ENCODE measurements around the gene ADRA1B.

The ADRA1B gene

DNA sequence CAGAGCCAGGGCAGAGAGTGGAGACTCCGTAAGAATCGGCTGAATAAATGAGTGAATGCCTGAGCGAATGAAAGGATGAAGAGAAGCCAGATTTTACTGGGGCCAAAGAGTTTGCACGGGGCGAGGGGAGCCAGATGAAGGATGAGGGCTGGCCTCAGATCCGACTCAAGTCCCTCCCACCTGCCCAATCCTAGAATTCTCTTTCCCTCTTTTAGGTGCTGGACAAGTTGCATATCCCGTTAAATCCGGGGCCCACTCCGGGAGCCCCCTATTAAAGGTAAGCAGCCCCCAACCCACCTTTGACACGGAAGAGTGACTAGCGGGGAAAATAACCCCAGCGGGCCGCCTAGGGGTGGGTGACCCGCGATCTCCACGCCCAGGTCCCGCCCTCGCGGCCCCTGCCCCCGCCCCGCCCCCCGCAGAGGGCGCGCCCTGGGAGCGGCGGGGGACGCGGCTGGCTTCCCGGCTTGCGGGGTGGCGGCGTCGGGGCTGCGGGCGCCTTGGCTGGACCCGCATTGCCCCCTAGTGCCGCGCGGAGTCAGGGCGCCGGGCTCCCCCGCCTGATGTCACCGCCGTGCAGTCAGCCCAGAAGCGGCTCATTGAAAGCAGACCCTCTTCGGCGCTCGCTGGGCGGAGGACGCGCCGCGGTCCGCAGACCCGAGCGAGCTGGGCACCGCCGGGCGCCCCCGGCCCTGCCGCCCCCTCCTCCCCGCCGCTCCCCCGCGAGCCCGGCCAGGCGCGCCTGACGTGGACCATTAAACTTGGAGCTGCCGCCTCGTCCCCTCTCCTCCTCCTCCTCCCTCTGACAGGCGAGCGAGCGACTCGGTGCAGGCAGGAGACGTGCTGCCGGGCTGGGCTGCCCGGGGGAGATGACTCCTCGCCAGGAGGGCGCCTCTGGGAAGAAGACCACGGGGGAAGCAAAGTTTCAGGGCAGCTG is at the start of gene ADRA1B:
Gene ADRA1B (plus strand): TSS at position 579 of the 937 bp plus-strand sequence. CDS start 424 bp downstream, outside the sequence.
- peak; percentile 21 to 40 (median 24) for DNase-seq (ENCODE audit: low read depth in 2 of 3, low spot score in 1 of 3)

- DNase-seq (ENCODE audit: low read depth in 2 of 3, low spot score in 1 of 3) = no peak
These were observed 42.6 kb upstream of the ADRA1B start for GRCh38 chr5:159873680-159874079.

DNA sequence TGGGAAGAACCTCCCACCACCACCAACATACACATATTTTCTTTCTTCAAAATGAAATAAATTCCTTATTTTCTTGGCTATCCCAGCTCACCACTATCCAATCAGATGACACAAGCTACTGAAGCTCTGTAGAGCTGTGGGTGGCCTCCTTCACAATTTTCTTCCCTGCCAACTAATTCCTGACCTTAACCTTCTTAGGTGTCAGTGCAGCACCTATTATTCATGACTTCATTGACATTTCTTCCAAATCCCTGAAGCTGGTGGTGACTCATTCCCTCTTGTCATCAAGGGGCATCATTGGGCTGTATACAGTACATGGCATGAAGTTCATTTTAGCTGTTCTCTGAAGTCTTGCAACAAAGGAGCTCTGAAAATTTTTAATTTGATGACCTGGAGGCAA is 42.0 kb upstream of the ADRA1B start:
- DNase-seq (ENCODE audit: low read depth in 2 of 3, low spot score in 1 of 3) = no peak

- no peak for DNase-seq (ENCODE audit: low read depth in 2 of 3, low spot score in 1 of 3)
These were observed 39.3 kb upstream of the ADRA1B start for GRCh38 chr5:159877016-159877415.

GRCh38 chr5:159877894-159878448 is 38.3 kb upstream of the ADRA1B start:
- DNase-seq (ENCODE audit: low read depth in 2 of 3, low spot score in 1 of 3) = no peak

DNA sequence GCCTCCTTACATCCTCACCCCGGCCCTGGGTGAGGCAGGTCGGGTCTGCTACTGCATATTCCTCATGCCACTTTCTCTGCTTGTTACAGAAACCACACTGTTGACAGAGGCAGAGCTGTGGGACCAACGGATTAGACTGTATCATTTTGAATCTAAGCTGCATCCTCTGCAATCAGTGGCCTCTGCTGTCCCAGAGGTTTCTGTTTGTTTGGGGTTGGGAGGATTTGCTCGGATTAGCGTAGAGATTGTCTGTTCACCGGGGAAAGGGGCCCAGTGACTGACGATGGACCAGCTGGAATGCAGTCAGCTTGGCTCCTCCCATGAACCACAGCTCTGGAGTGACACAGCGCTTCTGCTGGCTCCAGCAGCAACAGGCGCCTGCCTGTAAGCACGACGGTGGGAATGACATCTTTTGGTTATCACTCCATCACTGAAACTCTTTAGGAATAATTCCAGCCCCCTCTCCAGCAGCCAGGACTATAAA is 37.3 kb upstream of the ADRA1B start:
- no peak for DNase-seq (ENCODE audit: low read depth in 2 of 3, low spot score in 1 of 3)

DNA sequence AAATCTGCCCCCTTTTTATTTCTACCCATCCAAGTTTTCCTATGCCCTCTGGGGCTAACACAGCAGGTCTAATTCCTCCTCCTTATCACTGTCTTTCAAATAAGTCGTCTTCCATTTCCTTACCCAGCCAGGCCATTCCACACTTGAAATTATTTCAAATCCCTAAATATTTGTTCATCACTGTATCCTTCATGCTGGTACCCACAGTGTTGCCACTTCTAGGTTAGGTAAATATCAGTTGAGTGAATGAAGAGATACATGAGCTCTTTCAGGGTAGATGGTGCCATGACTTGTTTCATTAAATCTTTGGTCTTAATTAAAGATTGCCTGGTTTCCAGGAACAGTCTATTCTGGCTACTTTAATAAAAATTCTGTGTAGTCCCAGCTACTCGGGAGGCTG is 35.6 kb upstream of the ADRA1B start:
- no peak for DNase-seq (ENCODE audit: low read depth in 2 of 3, low spot score in 1 of 3)

DNA sequence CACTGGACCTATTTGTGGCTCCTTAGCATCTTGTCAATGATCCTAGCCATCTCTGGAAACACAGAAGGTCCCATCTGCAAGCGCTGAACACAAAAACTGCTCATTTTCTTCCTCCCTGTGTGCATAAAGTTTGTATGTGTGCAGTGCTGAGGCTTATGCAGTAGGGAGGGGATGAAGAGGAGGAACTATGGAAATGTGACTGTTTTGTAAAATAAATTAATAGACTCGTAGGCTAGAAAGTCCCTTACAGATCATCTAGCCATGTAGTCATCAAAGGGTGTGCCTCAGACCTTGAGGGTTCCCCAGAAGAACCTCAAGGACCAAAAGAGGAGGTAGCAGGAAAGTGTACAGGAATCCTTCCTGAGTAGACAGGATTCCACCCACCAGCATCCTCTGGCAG is 34.3 kb upstream of the ADRA1B start:
- DNase-seq (ENCODE audit: low read depth in 2 of 3, low spot score in 1 of 3) = no peak

GRCh38 chr5:159883522-159883950 is 32.7 kb upstream of the ADRA1B start:
- no peak for DNase-seq (ENCODE audit: low read depth in 2 of 3, low spot score in 1 of 3)

GRCh38 chr5:159884917-159885620 is 31.2 kb upstream of the ADRA1B start:
- DNase-seq (ENCODE audit: low read depth in 2 of 3, low spot score in 1 of 3) = no peak

GRCh38 chr5:159886296-159886695 is 30.0 kb upstream of the ADRA1B start:
- DNase-seq (ENCODE audit: low read depth in 2 of 3, low spot score in 1 of 3) = no peak

- DNase-seq (ENCODE audit: low read depth in 2 of 3, low spot score in 1 of 3) = no peak
These were observed 29.2 kb upstream of the ADRA1B start for GRCh38 chr5:159887050-159887449.

GRCh38 chr5:159888860-159889259 is 27.4 kb upstream of the ADRA1B start:
- no peak for DNase-seq (ENCODE audit: low read depth in 2 of 3, low spot score in 1 of 3)

- no peak for DNase-seq (ENCODE audit: low read depth in 2 of 3, low spot score in 1 of 3)
These were observed 26.1 kb upstream of the ADRA1B start for GRCh38 chr5:159890141-159890540.

GRCh38 chr5:159891371-159891770 is 24.9 kb upstream of the ADRA1B start:
- no peak for DNase-seq (ENCODE audit: low read depth in 2 of 3, low spot score in 1 of 3)

GRCh38 chr5:159893040-159893695 is 23.1 kb upstream of the ADRA1B start:
- no peak for DNase-seq (ENCODE audit: low read depth in 2 of 3, low spot score in 1 of 3)

- DNase-seq (ENCODE audit: low read depth in 2 of 3, low spot score in 1 of 3) = no peak
These were observed 22.0 kb upstream of the ADRA1B start for GRCh38 chr5:159894149-159894720.

DNA sequence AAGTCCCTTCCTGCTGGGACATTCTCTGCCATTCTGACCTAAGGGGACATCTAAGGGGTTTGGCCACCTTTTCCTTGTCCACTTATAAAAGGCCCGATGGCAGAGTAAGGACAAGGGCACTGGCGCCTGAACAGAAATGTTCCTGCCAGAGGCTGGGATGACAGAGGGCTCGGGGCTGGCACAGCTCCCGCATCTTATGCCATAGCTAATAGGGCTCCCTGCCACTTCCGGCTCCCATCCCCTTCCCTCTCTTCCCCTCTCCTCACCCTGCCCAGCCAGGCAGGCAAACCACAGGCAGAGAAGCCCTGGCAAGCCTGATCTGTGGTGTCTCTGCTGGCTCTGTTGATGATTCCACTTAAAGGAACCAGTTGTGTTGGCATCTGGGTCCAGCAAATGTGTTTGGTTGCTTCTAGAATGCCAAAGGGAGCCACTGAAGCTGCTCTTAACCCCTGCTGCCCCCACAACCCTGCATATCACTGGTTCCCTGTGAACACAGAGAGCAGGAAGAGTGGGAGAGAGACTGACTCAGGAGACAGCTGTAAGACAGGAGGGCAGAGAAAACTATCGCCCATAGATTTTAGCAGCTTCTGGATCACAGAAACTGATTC is 18.4 kb upstream of the ADRA1B start:
- no peak for DNase-seq (ENCODE audit: low read depth in 2 of 3, low spot score in 1 of 3)

DNA sequence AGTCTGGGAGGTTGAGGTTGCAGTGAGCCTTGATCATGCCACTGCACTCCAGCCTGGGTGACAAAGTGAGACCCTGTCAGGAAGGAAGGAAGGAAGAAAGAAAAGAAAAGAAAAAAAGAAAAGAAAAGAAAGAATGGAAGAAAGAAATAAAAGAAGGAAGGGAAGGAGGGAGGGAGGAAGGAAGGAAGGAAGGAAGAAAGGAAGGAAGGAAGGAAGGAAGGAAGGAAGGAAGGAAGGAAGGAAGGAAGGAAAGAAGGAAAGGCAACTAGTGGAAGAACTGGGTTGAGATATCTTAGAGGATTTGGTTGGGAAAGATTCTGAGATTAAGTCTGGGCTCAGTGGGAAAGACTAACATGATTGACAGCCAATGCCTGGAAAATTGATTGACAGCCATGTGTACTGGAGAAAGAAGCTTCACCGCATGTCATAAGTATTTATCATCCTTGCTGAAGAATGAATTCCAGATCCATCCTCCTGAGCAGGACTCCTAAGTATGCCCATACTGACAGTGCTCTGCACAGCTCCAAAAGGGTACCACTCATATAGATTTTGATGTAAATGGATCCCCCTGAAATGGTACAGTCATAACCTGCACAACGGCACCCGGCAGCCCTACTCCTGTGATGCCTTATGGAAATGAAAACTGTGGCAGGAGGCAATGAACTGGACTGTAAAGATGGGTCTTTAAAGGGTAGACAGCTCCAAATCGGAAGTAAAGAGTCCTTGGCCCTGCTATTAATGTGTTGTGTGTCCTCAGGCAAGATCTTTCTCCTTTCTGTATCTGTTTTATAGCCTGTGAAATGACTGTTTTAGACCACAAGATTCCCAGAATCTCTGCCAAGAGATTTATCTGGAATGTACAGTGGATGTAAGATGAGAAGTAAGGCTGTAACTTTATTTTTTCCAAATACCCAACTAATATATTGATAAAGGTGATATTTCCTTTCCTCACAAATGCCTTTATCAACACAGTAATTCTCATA is 16.9 kb upstream of the ADRA1B start:
- DNase-seq (ENCODE audit: low read depth in 2 of 3, low spot score in 1 of 3) = no peak
